Cerebellar cortex (tissue), 1 donor: Measurements from ENCODE around the gene FRMD5.

Source experiments
- DNase-seq: peaks from one replicate; pipeline ENCODE4 v3.0.0-alpha.2; 2015; ENCODE audit warnings: low spot score

Gene FRMD5

GRCh38 chr15:44160796-44161195 is 34.3 kb downstream of the FRMD5 start:
- no peak for DNase-seq

GRCh38 chr15:44159492-44159891 is 35.6 kb downstream of the FRMD5 start:
- no peak for DNase-seq

GRCh38 chr15:44158111-44158510 is 37.0 kb downstream of the FRMD5 start:
- DNase-seq: no peak

- DNase-seq: no peak
Measured at GRCh38 chr15:44157679-44158078, 37.4 kb downstream of the FRMD5 start.

- DNase-seq: no peak
Measured at GRCh38 chr15:44153352-44153751, 41.7 kb downstream of the FRMD5 start.

GRCh38 chr15:44149224-44149623 is 45.8 kb downstream of the FRMD5 start:
- DNase-seq: no peak

GRCh38 chr15:44148580-44148979 is 46.5 kb downstream of the FRMD5 start:
- DNase-seq: no peak

- no peak for DNase-seq
Measured at GRCh38 chr15:44147636-44148035, 47.4 kb downstream of the FRMD5 start.

GRCh38 chr15:44145495-44145894 is 49.6 kb downstream of the FRMD5 start:
- DNase-seq: no peak

- DNase-seq: no peak
Measured at GRCh38 chr15:44144992-44145391, 50.1 kb downstream of the FRMD5 start.

- DNase-seq: no peak
Measured at GRCh38 chr15:44144184-44144583, 50.9 kb downstream of the FRMD5 start.

- no peak for DNase-seq
Measured at GRCh38 chr15:44137750-44138149, 57.3 kb downstream of the FRMD5 start.

GRCh38 chr15:44136991-44137477 is 58.0 kb downstream of the FRMD5 start:
- DNase-seq: no peak

- no peak for DNase-seq
Measured at GRCh38 chr15:44132057-44132456, 63.0 kb downstream of the FRMD5 start.

GRCh38 chr15:44130778-44131177 is 64.3 kb downstream of the FRMD5 start:
- DNase-seq: no peak

- DNase-seq: no peak
Measured at GRCh38 chr15:44129911-44130310, 65.2 kb downstream of the FRMD5 start.

GRCh38 chr15:44128443-44128842 is 66.6 kb downstream of the FRMD5 start:
- no peak for DNase-seq

- DNase-seq: no peak
Measured at GRCh38 chr15:44125879-44126278, 69.2 kb downstream of the FRMD5 start.

- peak; percentile 38 for DNase-seq
Measured at GRCh38 chr15:44102675-44103254, 92.3 kb downstream of the FRMD5 start.

- no peak for DNase-seq
Measured at GRCh38 chr15:44101944-44102343, 93.1 kb downstream of the FRMD5 start.

GRCh38 chr15:44101286-44101685 is 93.8 kb downstream of the FRMD5 start:
- no peak for DNase-seq

GRCh38 chr15:44099671-44100070 is 95.4 kb downstream of the FRMD5 start:
- DNase-seq: no peak

GRCh38 chr15:44097552-44097951 is 97.5 kb downstream of the FRMD5 start:
- no peak for DNase-seq

- DNase-seq: no peak
Measured at GRCh38 chr15:44096596-44096995, 98.5 kb downstream of the FRMD5 start.

- DNase-seq: no peak
Measured at GRCh38 chr15:44094781-44095180, 100.3 kb downstream of the FRMD5 start.
